ENCODE measurements around the gene METTL23.
"Not testable (repeated sequence)": the region's sequence is repeated elsewhere in the genome, so short reads cannot be mapped to it uniquely, and the experiment has no call there.

Gene METTL23

GRCh38 chr17:76714822-76715495 lies 11.7 kb upstream of the METTL23 start:
- DNase-seq, result no peak

- no peak for DNase-seq
Measured at GRCh38 chr17:76715496-76715830, 11.2 kb upstream of the METTL23 start.

DNA sequence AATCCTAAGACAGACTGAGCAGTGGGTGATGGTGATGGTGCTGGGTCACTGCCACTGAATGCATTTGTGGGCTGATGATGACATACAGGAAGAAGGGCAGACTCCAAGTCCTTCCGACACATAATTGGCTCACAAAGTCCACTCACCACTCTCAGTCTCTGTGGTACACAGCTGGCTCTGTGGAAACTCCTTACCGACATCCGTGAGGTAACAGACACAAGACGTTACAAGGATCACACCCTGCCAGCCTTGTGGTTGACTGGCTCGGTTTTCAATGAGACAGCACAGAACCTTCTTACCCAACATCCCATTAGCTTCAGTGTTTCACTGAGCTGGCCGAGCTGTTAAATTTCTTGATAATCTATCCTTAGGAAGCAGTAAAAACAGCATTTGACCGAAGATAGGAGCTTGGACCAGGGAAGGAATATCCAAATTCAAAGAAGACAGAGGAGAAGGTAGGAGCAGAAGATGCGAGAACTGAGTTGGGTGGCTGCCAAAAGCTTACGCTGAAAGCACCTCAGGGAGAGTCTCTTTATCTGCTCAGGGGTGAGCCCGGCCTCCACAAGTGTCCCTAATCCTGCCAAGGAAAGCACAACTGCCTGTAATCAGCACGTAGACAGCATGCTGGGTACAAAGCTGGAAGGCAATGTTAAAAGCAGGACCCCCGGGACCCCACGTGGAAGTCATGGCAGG lies 10.3 kb upstream of the METTL23 start:
- no peak for DNase-seq

DNA sequence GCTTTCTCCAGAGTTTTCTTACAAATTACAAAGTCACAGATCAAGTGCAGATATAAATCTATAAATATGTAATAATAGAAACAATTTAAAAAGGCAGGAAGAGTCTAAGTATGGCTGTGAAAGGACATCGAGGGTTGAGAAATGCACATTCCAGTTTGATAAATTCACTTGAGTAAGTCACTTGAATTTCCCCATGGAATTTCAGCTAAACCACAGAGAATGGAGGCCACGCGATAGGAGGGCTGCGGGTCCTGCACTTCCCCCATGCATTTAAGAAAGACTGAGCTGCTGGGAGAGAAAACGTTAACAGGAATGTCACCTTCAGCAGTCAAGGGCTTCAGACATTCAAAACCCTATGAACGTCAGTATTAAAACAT lies 9.8 kb upstream of the METTL23 start:
- DNase-seq, result no peak

- DNase-seq, result no peak
Measured at GRCh38 chr17:76718516-76718915, 8.1 kb upstream of the METTL23 start.

GRCh38 chr17:76720211-76720610 lies 6.4 kb upstream of the METTL23 start:
- no peak for DNase-seq

DNA sequence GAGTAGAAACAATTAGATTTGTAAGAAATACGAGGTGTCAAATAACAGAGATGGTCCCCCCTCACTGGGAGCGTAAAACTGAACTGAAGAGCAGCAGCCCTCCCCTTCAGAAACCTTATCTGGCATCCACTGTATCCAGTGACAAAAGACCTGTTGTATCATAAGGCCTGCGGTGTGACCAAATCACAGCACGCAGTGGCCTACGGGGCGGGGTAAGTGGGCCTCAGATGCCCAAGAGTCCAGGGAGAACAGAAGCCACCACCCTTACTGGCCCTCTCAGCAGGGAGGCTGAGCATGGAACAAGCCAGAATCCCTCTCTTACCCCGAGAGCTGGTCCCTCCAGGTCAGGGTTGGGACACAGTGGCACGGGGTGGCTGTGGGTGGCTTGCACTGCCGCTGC lies 5.7 kb upstream of the METTL23 start:
- DNase-seq, result no peak

DNA sequence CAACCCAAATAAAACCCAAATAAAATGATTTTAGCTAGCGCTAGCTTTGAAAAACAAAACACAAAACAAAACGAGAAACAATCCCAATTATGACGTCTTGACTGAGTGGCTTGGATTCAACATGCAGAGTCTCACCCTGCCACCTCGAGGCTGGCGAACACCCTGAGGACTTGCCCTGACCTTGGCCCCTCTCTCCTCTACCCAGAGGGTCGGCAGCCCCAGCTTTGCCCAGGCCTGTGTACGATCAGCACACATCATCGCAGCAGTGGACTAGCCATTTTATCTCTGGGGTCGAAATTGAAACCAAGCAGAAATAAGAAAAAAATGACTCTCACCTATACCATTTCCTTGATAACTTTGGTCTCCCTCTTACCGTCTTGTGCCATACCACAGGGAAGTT lies 5.2 kb upstream of the METTL23 start:
- DNase-seq, result no peak

DNA sequence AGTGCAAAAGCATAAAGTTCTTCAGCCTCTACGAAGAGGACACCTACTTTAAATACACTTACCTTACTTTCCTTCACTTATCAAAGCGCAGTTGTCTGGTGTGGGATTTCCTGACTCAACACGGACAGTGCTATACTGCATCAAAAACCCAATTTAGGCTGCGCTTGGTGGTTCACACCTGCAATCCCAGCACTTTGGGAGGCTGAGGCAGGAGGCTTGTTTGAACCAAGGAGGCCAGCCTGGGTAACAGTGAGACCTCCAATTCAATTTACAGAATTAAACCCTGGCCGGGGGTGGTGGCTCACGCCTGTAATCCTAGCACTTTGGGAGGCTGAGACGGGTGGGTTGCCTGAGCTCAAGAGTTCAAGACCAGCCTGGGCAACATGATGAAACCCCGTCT lies 4.4 kb upstream of the METTL23 start:
- no peak for DNase-seq

GRCh38 chr17:76722977-76723376 lies 3.7 kb upstream of the METTL23 start:
- not testable (repeated sequence) for DNase-seq

DNA sequence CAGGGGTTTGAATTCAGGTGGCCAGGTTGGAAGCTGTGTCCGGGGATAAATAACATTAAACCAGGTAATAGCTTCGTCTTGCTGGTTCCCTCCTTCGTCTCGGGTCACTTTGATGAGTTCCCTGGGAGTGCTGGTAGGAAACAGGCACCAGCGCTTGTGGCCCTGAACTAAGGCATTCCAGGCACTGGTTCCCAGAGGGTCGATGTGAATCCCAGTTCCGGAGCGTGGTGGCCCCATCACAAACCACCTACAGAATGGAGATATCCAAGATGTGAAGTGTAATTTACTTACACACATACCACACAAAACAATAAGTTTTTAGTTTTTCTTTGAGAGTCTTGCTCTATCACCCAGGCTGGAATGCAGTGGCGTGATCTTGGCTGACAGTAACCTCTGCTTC lies 2.8 kb upstream of the METTL23 start:
- no peak for DNase-seq

DNA sequence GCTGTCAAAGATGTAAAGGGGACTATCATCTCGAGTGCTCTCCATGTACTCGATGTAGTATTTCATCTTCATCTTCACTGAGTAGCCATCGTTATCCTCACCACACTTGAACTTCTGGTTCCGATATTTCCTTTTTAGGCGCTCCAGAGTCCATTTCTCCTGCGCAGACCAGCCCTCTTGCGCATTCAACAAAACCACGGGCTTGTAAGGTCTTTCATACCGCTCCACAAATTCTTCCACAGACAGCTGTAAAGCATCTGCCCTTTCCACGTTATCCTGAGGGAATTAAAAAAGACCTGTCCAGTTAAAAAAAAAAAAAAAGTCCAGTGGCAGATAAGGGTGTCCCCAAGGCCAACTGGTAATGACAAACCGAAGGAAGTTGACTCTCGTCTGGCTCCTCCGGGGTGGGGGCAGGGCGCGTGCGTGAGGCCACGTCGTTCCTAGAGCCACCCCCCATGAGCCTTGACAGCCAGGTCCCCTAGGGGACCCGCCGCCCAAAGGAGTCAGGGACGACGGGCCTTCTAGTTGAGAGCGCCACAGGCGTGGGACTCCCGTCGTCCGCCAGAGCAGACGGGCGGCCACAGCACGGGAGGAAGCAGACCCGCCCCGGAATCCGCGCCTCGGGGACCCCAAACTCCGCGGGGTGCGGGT lies 934 bp upstream of the METTL23 start:
- DNase-seq, result peak; percentile 41

- peak; percentile 96 for DNase-seq
Measured at GRCh38 chr17:76726231-76726775, 336 bp upstream of the METTL23 start, which contains the start of gene JMJD6. TSS of gene JMJD6 (minus strand) at chr17:76726606. CDS start at chr17:76726475, 131 bp downstream.

DNA sequence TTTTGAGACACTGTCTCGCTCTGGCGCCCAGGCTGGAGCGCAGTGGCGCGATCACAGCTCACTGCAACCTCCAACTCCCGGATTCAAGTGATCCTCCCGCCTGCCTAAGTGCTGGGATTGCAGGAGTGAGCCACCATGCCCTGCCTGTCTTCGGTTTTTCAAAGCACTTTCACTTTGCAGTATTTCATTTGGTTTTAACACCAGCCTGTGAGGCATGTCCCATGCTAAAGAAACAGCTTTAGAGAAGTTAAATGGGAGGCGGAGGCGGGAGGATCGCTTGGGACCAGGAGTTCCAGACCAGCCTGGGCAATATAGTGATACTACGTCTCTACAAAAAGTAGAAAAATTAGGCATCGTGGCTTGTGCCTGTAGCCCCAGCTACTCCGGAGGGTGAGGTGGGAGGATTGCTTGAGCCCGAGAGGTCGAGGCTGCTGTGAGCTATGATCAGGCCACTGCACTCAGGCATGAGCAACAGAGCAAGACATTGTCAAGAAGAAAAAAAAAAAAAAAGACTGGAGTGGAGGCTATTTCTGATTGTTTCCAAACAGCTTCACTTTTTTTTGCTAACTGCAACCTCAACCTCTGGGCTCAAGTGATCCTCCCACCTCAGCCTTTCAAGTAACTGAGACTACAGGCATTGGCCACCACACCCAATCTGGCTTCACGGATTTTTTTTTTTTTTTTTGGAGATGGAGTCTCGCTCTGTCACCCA lies 1.3 kb downstream of the METTL23 start:
- no peak for DNase-seq

DNA sequence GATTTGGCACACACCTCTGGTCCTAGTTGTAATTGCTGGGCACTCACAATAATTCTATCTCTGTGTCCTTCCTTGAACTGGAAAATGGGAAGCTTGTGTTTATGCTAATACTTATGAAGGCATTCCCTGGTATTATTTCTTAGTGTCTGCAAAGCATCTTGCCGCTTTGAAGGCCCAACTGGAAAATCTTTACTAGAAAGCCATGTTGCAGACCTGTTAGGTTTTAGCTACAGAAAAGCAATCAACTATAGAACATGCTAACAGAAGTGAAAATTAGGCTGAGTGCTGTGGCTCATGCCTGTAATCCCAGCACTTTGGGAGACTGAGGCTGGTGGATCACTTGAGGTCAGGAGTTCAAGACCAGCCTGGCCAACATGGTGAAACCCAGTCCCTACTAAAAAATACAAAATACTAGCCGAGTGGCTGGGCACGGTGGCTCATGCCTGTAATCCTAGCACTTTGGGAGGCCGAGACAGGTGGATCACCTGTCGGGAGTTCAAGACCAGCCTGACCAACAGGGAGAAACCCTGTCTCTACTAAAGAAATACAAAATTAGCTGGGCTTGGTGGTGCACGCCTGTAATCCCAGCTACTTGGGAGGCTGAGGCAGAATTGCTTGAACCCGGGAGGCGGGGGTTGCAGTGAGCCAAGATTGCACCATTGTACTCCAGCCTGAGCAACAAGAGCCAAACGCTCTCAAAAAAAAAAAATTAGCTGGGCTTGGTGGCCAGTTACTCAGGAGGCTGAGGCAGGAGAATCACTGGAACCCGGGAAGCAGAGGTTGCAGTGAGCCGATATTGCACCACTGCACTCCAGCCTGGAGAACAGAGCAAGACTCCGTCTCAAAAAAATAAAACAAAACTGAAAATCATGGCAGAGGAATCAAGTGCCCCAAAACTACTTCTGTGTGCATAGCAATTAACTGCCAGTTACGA lies 5.4 kb downstream of the METTL23 start:
- DNase-seq, result not testable (repeated sequence)

- no peak for DNase-seq
Measured at GRCh38 chr17:76732734-76733617, 6.3 kb downstream of the METTL23 start.

- no peak for DNase-seq
Measured at GRCh38 chr17:76733618-76733957, 6.9 kb downstream of the METTL23 start.

DNA sequence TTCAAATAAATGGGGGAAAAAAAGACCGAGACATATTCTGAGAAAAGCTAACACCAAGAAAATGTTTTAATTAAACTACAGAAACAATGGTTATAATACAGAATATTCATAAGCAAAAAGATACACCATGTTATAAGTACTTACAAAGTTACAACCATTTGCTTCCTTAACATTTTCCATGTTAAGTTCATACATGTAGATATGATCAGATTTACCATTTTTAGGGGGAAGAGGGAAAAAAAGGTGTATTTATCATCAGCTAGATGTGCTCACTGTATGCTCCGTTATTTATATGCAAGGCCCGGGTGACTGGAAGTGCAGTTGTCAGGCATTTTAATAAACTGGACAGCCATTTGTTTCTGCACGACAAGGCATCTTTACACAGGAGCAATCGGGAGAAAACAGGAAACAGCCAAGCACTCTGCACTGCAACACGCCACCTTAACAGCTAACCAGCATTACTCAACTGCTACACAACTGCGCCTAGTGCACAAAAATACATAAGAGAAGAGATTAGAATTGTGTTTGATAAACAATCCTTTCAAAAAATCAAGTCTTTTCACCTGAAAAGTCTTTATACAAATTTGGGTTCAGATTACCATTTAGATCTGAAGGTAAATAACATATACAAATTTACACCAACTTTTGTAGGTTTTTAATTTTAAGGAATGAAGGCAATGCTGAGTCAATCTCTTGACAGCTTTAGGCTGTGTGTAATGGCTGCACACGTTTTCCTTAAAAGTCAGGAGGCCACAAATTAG lies 7.6 kb downstream of the METTL23 start:
- no peak for DNase-seq

GRCh38 chr17:76735006-76735405 lies 8.4 kb downstream of the METTL23 start:
- DNase-seq, result no peak

DNA sequence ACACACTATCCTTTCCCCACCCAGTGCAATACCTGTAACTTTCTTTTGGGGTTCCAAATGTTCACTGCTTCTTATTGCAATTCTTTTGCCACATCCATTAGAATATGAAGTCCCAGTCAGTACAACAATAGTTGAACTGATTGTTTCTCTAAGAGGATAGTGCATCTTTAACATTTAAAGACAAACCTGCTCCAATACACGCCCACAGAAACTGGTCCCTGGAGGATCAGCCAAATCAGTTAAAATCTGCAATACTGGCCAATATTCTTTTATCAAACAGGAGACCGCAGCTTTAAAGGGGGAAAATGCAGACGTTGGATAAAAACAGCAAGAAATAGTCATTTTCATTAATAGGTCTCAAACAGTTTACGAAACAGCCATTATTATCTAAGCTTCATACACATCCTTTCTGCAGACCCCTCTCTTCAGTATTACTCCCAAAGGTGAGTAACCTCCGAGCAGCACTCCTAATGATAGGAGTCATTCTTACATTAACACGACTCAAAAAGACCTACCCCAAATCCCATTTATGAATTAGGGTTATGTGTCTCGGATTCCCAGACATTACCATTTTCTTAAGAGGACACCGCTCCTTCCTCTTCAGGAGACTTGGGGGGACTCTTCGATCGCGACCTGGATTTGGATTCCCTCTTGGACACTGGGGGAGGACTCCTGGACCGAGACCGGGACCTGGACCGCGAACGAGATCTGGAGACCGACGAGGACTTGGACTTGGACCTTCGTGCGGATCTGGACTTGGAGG lies 9.1 kb downstream of the METTL23 start:
- no peak for DNase-seq
